Prostate gland (tissue), 2 donors: Measurements from ENCODE around the gene LRRC63. TPM values are rescaled to one million over a fixed set of nuclear protein-coding genes. Genes with fewer than 3 reads are reported as not detected.
A peak's percentile ranks its signal among the peaks of the same experiment; 100 is the strongest.

ENCODE experiments used
- DNase-seq: peaks from one replicate; pipeline ENCODE4 v3.0.0-alpha.2; 2019; ENCODE audit warnings: low spot score
- H3K27ac ChIP-seq, 2 donors: fragments of 200-600 bp; sonication (generic); 2 replicates each; pipeline ENCODE4 v1.5.1; 2017 to 2019
- H3K27me3 ChIP-seq: fragments of 200-600 bp; sonication (generic); replicated peaks from 2 replicates; pipeline ENCODE4 v1.5.1; 2019; ENCODE audit not compliant: insufficient read depth
- H3K36me3 ChIP-seq, 2 donors: fragments of 200-600 bp; sonication (generic); 1 replicate in 1 of 2; 2 replicates in 1 of 2; pipeline versions ENCODE4 v1.5.1 to v1.8.1; 2017 to 2019
- H3K4me1 ChIP-seq: fragments of 200-600 bp; sonication (generic); replicated peaks from 2 replicates; pipeline ENCODE4 v1.5.1; 2019
- H3K4me3 ChIP-seq, 2 donors: fragments of 200-600 bp; sonication (generic); 2 replicates each; pipeline ENCODE4 v1.5.1; 2017 to 2019
- H3K9me3 ChIP-seq: fragments of 200-600 bp; sonication (generic); 2 replicates; pipeline ENCODE4 v1.5.1; 2017
- POLR2A ChIP-seq: fragments of 450-650 bp; IDR thresholded peaks from one replicate; pipeline ENCODE4 v1.6.1; 2016; ENCODE audit warnings: antibody characterized with exemption, mild to moderate bottlenecking
- POLR2AphosphoS5 ChIP-seq: sonication (generic); formaldehyde crosslinking; IDR thresholded peaks from one replicate; pipeline ENCODE4 v1.6.1; 2017; ENCODE audit warnings: antibody characterized with exemption
- WGBS: methylation state at CpG from one replicate; pipeline ENCODE4 v1.1.5; 2018; 5-methylcytosine and 5-hydroxymethylcytosine counted together
- intact Hi-C: fragments of 100-400 bp; cut with DNase I; formaldehyde crosslinking; loops from one replicate; pipeline ENCODE4 v1.14.2; 2022
- total RNA-seq, 2 donors: library from RNA; depleted of rRNA; stranded (reverse); fragments of >200 nt; gene quantifications; one replicate each; pipeline ENCODE4 v1.1.0, GENCODE V29; 2016
- TF ChIP-seq, protein P1 (sequence below), 4 experiments: fragments of 200-600 bp in 2 of 4; fragments of 450-650 bp in 2 of 4; sonication (generic) in 2 of 4; IDR thresholded peaks; 1 replicate in 3 of 4; 2 replicates in 1 of 4; pipeline ENCODE4 v1.5.1; 2016 to 2019; ENCODE audit warnings: antibody characterized with exemption in 4 of 4, mild to moderate bottlenecking in 2 of 4, moderate library complexity in 2 of 4

Gene LRRC63
- total RNA-seq, 2 donors from 2014 or later = 1.0 to 1.7 TPM

DNA sequence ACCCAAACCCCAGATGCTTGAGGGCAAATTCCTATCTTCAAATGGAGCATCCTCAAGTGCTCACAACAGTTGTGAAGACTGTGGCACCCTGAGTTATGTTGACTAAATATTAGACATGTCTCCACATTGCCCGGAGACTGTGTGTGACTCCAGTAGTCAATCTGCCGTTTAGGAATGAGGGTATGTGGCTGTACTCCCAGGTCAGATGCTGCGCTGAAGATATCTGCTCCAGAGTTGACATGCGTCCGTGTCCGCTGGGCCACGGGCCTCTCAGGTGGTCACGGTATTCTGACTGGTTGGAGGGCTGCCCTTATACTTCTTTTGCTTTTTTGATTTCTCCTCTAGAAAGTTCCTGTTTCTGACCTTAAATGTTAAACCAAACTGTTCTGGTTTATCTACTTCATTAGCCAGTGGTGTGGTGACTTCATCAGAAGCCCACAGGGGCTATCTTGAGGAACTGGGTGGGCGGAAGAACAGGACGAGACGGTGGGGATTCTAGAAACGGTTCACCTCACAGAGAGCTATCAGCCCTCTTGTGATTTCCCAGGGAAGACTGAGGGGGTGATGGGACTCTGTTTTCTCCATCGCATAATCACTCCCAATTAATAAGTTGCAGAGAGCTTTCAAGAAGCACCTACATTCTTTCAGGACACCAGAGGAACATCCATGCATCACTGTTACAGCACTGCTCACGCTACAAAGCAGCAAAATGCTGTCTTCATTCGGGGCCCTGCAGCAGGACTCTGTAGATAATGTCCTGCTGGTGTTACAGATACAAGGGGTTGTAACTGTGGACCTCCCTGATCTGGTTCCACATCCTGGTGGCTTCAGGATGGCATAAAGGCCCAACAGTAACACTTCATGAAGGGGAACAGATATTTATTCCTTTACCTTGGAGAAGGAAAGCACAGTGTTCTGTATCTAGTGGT, 28.4 kb upstream of the LRRC63 start:
- TF ChIP-seq POLR2A (no peak), POLR2AphosphoS5 (no peak)
- TF ChIP-seq, protein P1, sequence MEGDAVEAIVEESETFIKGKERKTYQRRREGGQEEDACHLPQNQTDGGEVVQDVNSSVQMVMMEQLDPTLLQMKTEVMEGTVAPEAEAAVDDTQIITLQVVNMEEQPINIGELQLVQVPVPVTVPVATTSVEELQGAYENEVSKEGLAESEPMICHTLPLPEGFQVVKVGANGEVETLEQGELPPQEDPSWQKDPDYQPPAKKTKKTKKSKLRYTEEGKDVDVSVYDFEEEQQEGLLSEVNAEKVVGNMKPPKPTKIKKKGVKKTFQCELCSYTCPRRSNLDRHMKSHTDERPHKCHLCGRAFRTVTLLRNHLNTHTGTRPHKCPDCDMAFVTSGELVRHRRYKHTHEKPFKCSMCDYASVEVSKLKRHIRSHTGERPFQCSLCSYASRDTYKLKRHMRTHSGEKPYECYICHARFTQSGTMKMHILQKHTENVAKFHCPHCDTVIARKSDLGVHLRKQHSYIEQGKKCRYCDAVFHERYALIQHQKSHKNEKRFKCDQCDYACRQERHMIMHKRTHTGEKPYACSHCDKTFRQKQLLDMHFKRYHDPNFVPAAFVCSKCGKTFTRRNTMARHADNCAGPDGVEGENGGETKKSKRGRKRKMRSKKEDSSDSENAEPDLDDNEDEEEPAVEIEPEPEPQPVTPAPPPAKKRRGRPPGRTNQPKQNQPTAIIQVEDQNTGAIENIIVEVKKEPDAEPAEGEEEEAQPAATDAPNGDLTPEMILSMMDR (IDR thresholded peaks at IDR 0.05) = no peak
- Histone ChIP-seq H3K36me3 (no peaks in the 10 kb centered on the region), H3K27ac (peak overlapping the region in 1 of 2 donors; percentile 40), H3K27me3 (no peaks in the 10 kb centered on the region), H3K4me3 (no peak overlapping the region), H3K9me3 (no peaks in the 10 kb centered on the region), H3K4me1 (no peaks in the 10 kb centered on the region)
- 81% methylated on average over 15 of the region's 15 CpGs for WGBS
- intact Hi-C loops = no loop called here
- DNase-seq = no peak

DNA sequence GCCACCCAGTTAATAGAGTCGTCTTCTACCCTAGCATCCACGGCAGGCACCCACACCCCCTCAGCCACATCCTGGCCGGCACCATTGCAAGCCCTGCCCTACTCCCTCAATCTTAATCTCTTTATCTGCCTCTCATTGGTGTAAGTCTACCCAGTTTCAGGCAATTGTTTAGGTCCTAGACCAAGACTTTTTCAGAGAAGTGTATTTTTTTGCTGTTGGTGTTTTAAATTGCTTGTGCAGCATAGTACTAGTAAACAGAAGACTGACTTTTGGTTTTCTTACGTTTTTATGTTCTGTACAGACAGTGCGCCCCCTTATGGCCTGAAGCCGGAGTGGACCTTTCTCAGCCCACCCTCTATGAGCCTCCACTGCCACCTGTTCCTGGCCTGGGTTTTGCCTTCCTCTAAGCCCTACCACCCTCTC, 27.4 kb upstream of the LRRC63 start:
- TF ChIP-seq POLR2AphosphoS5 = no peak
- TF ChIP-seq, protein P1 (IDR thresholded peaks at IDR 0.05) = peak in 3 of 4 experiments; percentile 25 to 38 (median 37)
- no peak for TF ChIP-seq POLR2A
- Histone ChIP-seq H3K4me1 (no peaks in the 10 kb centered on the region), H3K27ac (no peak overlapping the region), H3K9me3 (no peaks in the 10 kb centered on the region), H3K4me3 (no peak overlapping the region), H3K36me3 (no peaks in the 10 kb centered on the region), H3K27me3 (no peaks in the 10 kb centered on the region)
- WGBS = 44% methylated on average over 6 of the region's 6 CpGs
- intact Hi-C loops = no loop called here
- DNase-seq = no peak

DNA sequence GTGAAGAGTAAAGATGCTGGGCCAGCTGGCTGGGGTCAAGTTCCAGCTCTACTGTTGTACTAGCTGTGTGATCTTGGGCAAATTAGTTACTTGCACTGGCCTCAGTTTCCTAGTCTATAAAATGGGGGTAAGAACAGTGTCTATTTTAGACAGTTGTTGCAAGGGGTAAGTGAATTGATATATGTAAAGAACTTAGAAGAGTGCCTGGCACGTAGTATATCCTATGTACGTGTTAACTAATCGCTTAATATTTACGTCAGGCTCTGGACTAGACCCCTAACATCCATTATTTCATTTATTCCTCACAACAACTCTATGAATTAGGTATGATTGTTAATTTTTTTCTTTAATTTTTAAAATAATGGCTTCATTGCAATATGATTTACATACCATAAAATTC, 26.1 kb upstream of the LRRC63 start:
- Histone ChIP-seq H3K4me1 (no peaks in the 10 kb centered on the region), H3K27me3 (no peaks in the 10 kb centered on the region), H3K27ac (no peak overlapping the region), H3K4me3 (no peak overlapping the region), H3K36me3 (no peaks in the 10 kb centered on the region), H3K9me3 (no peaks in the 10 kb centered on the region)
- DNase-seq = no peak
- intact Hi-C loops = no loop called here
- TF ChIP-seq, protein P1 (IDR thresholded peaks at IDR 0.05) = no peak
- no peak for TF ChIP-seq POLR2A
- no peak for TF ChIP-seq POLR2AphosphoS5
- WGBS = 96% methylated on average over 4 of the region's 4 CpGs

DNA sequence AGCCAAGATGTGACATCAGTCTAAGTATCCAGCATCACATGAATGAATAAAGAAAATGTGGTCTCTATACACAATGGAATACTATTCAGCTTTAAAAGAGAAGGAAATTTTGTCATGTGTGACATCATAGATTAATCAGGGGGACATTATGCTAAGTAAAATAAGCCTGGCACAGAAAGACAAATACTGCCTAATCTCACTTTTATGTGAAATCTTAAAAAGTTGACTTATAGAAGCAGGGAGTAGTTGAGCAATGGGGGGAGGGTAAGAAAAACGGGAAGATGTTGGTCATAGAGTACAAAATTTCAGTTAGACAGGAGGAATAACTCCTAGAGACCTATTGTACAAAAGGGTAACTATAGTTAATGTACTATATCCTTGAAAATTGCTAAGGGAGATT, 19.3 kb upstream of the LRRC63 start:
- 75% methylated on average over 1 of the region's 1 CpG for WGBS
- Histone ChIP-seq H3K4me1 (no peaks in the 10 kb centered on the region), H3K4me3 (no peak overlapping the region), H3K27ac (no peak overlapping the region), H3K9me3 (no peaks in the 10 kb centered on the region), H3K27me3 (no peaks in the 10 kb centered on the region), H3K36me3 (no peaks in the 10 kb centered on the region)
- DNase-seq = no peak
- TF ChIP-seq, protein P1 (IDR thresholded peaks at IDR 0.05) = no peak
- TF ChIP-seq POLR2A (no peak), POLR2AphosphoS5 (no peak)
- intact Hi-C loops = no loop called here

DNA sequence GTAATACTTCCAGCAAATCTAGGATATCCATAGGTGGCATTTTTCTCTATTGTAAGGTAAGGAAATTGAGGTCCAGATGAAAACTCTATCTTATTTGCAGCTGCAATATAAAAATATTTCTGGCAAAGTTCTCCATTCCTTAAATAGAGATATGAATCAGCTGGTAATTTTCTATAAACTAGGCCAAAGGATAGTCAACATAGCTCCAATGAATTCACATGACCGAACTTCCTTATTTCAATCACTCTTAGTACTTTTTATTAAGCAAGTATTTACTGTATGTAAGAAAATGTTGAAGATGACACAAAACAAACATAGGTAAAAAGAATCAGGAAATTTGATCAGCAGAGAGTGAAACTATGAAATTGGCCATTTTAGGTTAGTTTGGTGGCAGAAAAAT, 16.7 kb upstream of the LRRC63 start:
- no peak for DNase-seq
- Histone ChIP-seq H3K27me3 (no peaks in the 10 kb centered on the region), H3K4me3 (no peak overlapping the region), H3K9me3 (no peaks in the 10 kb centered on the region), H3K27ac (no peak overlapping the region), H3K36me3 (no peaks in the 10 kb centered on the region), H3K4me1 (no peaks in the 10 kb centered on the region)
- WGBS = 85% methylated on average over 1 of the region's 1 CpG
- TF ChIP-seq, protein P1 (IDR thresholded peaks at IDR 0.05) = no peak
- TF ChIP-seq POLR2AphosphoS5 = no peak
- no peak for TF ChIP-seq POLR2A
- intact Hi-C loops = no loop called here
